Aortic smooth muscle cell (primary cell): ENCODE data around the gene EXOSC7. TPM values are rescaled to one million over a fixed set of nuclear protein-coding genes. Genes with fewer than 3 reads are reported as not detected.

Source experiments
- total RNA-seq: library from RNA; depleted of rRNA; stranded (reverse); fragments of >200 nt; gene quantifications from 2 replicates; pipeline ENCODE4 v1.2.3, GENCODE V29; 2014

EXOSC7 gene
- total RNA-seq = 51.1 and 51.3 TPM in 2 replicates

GRCh38 chr3:44976002-44976815 is at the start of gene EXOSC7, which contains the start of gene ZDHHC3:
Gene EXOSC7 (plus strand): TSS chr3:44976244. CDS start chr3:44976278, 34 bp downstream.
Gene ZDHHC3 (minus strand): TSS chr3:44976174. CDS start chr3:44959436, 16,738 bp downstream.

GRCh38 chr3:45026038-45026437 is 50.0 kb downstream of the EXOSC7 start, which contains the start of gene CLEC3B:
Gene CLEC3B (plus strand): TSS chr3:45026303. CDS start chr3:45026363, 60 bp downstream.

Other genes with a start within 250 kb of the EXOSC7 start
- 6.1 and 7.3 TPM in 2 replicates for gene ZNF501, start 246.6 kb upstream of the EXOSC7 start, total RNA-seq
- gene KIAA1143, start 214.6 kb upstream of the EXOSC7 start, total RNA-seq = 19.7 and 21.8 TPM in 2 replicates
- 6.5 and 11.0 TPM in 2 replicates for gene KIF15, start 214.4 kb upstream of the EXOSC7 start, total RNA-seq
- 20.5 and 22.3 TPM in 2 replicates for gene TMEM42, start 114.3 kb upstream of the EXOSC7 start, total RNA-seq
- 0.13 TPM in 1 of 2 replicates, not detected in the other for gene TGM4, start 101.6 kb upstream of the EXOSC7 start, total RNA-seq
- gene ZDHHC3, start 70 bp upstream of the EXOSC7 start, total RNA-seq = 46.4 and 59.3 TPM in 2 replicates
- gene CLEC3B, start 50.1 kb downstream of the EXOSC7 start, total RNA-seq = 28.8 TPM in 2 replicates
- gene CDCP1, start 170.1 kb downstream of the EXOSC7 start, total RNA-seq = 7.7 and 10.2 TPM in 2 replicates